Gastrocnemius medialis (tissue), 4 donors: ENCODE data around the gene GKAP1. TPM values are rescaled to one million over a fixed set of nuclear protein-coding genes. Genes with fewer than 3 reads are reported as not detected.

ENCODE experiments used
- total RNA-seq, 4 donors: library from RNA; depleted of rRNA; stranded (reverse); fragments of >200 nt; gene quantifications; one replicate each; pipeline versions ENCODE4 v1.1.0 to v1.2.3, GENCODE V29; 2016

GKAP1 gene
- total RNA-seq, 4 donors from 2014 or later, result 23.7 to 40.0 (median 35.9) TPM

Other genes with a start within 250 kb of the GKAP1 start
- 1 to 10 TPM in 2 of 4 donors, under 1 TPM in 1, not detected in 1; 0.60 to 2.9 (median 2.5) TPM for gene IDNK, start 194.6 kb downstream of the GKAP1 start, total RNA-seq
- 100 to 1,000 TPM; 202 to 266 (median 231) TPM for gene UBQLN1, start 109.8 kb downstream of the GKAP1 start, total RNA-seq
- gene KIF27, start 103.7 kb upstream of the GKAP1 start, total RNA-seq, result 1 to 10 TPM; 1.7 to 4.1 (median 2.2) TPM
- 100 to 1,000 TPM; 313 to 390 (median 349) TPM for gene HNRNPK, start 162.4 kb upstream of the GKAP1 start, total RNA-seq
- 1 to 10 TPM; 2.8 to 3.9 (median 3.6) TPM for gene RMI1, start 163.0 kb upstream of the GKAP1 start, total RNA-seq